NCI-H2227 (cell line): ENCODE results near the gene ELOVL3.

ENCODE experiments used
- DNase-seq: peaks from one replicate; lab custom pipeline; 2025; ENCODE audit not compliant: unreplicated experiment; lab: John Stamatoyannopoulos, UW

Gene ELOVL3

GRCh38 chr10:102226542-102226870, 407 bp downstream of the ELOVL3 start:
- no peak for DNase-seq

GRCh38 chr10:102227050-102227449, 951 bp downstream of the ELOVL3 start:
- no peak for DNase-seq

GRCh38 chr10:102229810-102230263, 3.7 kb downstream of the ELOVL3 start:
- peak; percentile 84 for DNase-seq

- peak; percentile 76 for DNase-seq
These were observed 4.3 kb downstream of the ELOVL3 start for GRCh38 chr10:102230264-102230860.

- peak; percentile 69 for DNase-seq
These were observed 4.8 kb downstream of the ELOVL3 start for GRCh38 chr10:102230861-102231356.

- DNase-seq = peak; percentile 61
These were observed 5.5 kb downstream of the ELOVL3 start for GRCh38 chr10:102231357-102232318.

- DNase-seq = no peak
These were observed 7.9 kb downstream of the ELOVL3 start for GRCh38 chr10:102233997-102234396.

- peak; percentile 3 for DNase-seq
These were observed 8.9 kb downstream of the ELOVL3 start for GRCh38 chr10:102234888-102235597.

- DNase-seq = no peak
These were observed 9.5 kb downstream of the ELOVL3 start for GRCh38 chr10:102235598-102235920.

GRCh38 chr10:102236006-102236405, 9.9 kb downstream of the ELOVL3 start:
- no peak for DNase-seq

- no peak for DNase-seq
These were observed 11.7 kb downstream of the ELOVL3 start for GRCh38 chr10:102237711-102238252.

- no peak for DNase-seq
These were observed 14.4 kb downstream of the ELOVL3 start for GRCh38 chr10:102240467-102241031.

GRCh38 chr10:102241032-102241443, 14.9 kb downstream of the ELOVL3 start:
- DNase-seq = no peak

- DNase-seq = peak; percentile 93
These were observed 15.5 kb downstream of the ELOVL3 start, which contains the start of gene PITX3 for GRCh38 chr10:102241444-102242117. Gene PITX3 (minus strand): TSS chr10:102241512. CDS start chr10:102232080, 9,432 bp downstream.

GRCh38 chr10:102242118-102242485, 16.0 kb downstream of the ELOVL3 start:
- DNase-seq = no peak

- no peak for DNase-seq
These were observed 17.2 kb downstream of the ELOVL3 start for GRCh38 chr10:102243309-102243708.

- DNase-seq = peak; percentile 99
These were observed 19.2 kb downstream of the ELOVL3 start, which contains the start of gene GBF1 for GRCh38 chr10:102245082-102245931. Gene GBF1 (plus strand): TSS chr10:102245532. CDS start chr10:102258939, 13,407 bp downstream.

GRCh38 chr10:102245932-102246251, 19.8 kb downstream of the ELOVL3 start:
- no peak for DNase-seq

GRCh38 chr10:102246261-102246660, 20.2 kb downstream of the ELOVL3 start:
- no peak for DNase-seq
